Panc1 (cell line): ENCODE measurements around the gene MON1B. TPM values are rescaled to one million over a fixed set of nuclear protein-coding genes. Genes with fewer than 3 reads are reported as not detected.

ENCODE experiments used
- ATAC-seq: fragments of 200-7000 bp; cut with Tn5 transposase; 2 replicates; pipeline ENCODE4 v1.9.1; 2020; ENCODE audit warnings: mild to moderate bottlenecking, moderate library complexity
- BruUV-seq: library from RNA; stranded (reverse); fragments of 400-500 nt; replicated peaks from 2 replicates; lab custom pipeline; 2021; lab: Mats Ljungman, UMichigan
- CTCF ChIA-PET: fragments of 300-600 bp; sonication (Branson Sonifier 250); formaldehyde crosslinking; loops from one replicate; lab custom pipeline; 2022; ENCODE audit warnings: antibody characterized with exemption; lab: Charles Lee
- POLR2A ChIA-PET: fragments of 300-600 bp; sonication (Branson Sonifier 250); formaldehyde crosslinking; loops from one replicate; lab custom pipeline; 2022; ENCODE audit warnings: antibody characterized with exemption; lab: Charles Lee
- DNase-seq: peaks from one replicate; pipeline ENCODE4 v3.0.0-alpha.2; 2010; ENCODE audit warnings: low read depth, low spot score
- H3K27ac ChIP-seq: 2 replicates; pipeline ENCODE4 v1.5.1; 2011; ENCODE audit warnings: mild to moderate bottlenecking, low read length, inconsistent platforms
- H3K27me3 ChIP-seq: fragments of 200-500 bp; sonication (Bioruptor generic); 2 replicates; pipeline ENCODE4 v1.6.0; 2014; ENCODE audit warnings: low read length, inconsistent platforms; ENCODE audit not compliant: control insufficient read depth, insufficient read depth
- H3K36me3 ChIP-seq: fragments of 200-500 bp; sonication (Bioruptor generic); 2 replicates; pipeline ENCODE4 v1.5.1; 2014; ENCODE audit warnings: inconsistent platforms, mild to moderate bottlenecking, low read length, moderate library complexity; ENCODE audit not compliant: control insufficient read depth, insufficient read depth
- H3K4me1 ChIP-seq: 2 replicates; pipeline ENCODE4 v1.5.1; 2011; ENCODE audit warnings: inconsistent platforms, mild to moderate bottlenecking, low read length, moderate library complexity; ENCODE audit not compliant: control insufficient read depth, insufficient read depth
- H3K4me3 ChIP-seq, 2 experiments: 2 replicates each; pipeline ENCODE4 v1.5.1; 2011 to 2012; ENCODE audit warnings: low read depth in 2 of 2, low read length in 2 of 2, mild to moderate bottlenecking in 2 of 2, inconsistent platforms in 1 of 2, moderate library complexity in 1 of 2
- H3K9me3 ChIP-seq: fragments of 200-500 bp; sonication (Bioruptor generic); 2 replicates; pipeline ENCODE4 v1.5.1; 2014; ENCODE audit warnings: low read depth, mild to moderate bottlenecking, inconsistent platforms, low read length, moderate library complexity; ENCODE audit not compliant: control insufficient read depth, insufficient read depth
- POLR2AphosphoS5 ChIP-seq: IDR thresholded peaks from 2 replicates; pipeline ENCODE4 v1.6.1; 2012; ENCODE audit warnings: mild to moderate bottlenecking, low read depth, low read length, moderate library complexity
- SIN3A ChIP-seq: IDR thresholded peaks from 2 replicates; pipeline ENCODE4 v1.6.1; 2012; ENCODE audit warnings: low read depth, mild to moderate bottlenecking, low read length, moderate library complexity, borderline replicate concordance; ENCODE audit not compliant: insufficient read depth
- TCF7L2 ChIP-seq: IDR thresholded peaks from 2 replicates; pipeline ENCODE4 v1.6.1; 2011; ENCODE audit warnings: mild to moderate bottlenecking, low read depth, low read length, inconsistent platforms
- in situ Hi-C: cut with HindIII; loops from 2 replicates; pipeline ENCODE4 v1.10.0; 2016; ENCODE audit warnings: low sequenced_read_pairs, low pct_unique_long_range_greater_than_20kb
- intact Hi-C: fragments of 100-400 bp; cut with micrococcal nuclease; formaldehyde crosslinking; loops from one replicate; pipeline ENCODE4 v1.10.0; 2022; ENCODE audit not compliant: unreplicated experiment
- total RNA-seq: library from RNA; stranded (reverse); gene quantifications from one replicate; pipeline ENCODE4 v1.2.1, GENCODE V29; 2021; ENCODE audit not compliant: unreplicated experiment
- TF ChIP-seq, protein P1 (sequence below), 2 experiments: IDR thresholded peaks; 2 replicates each; pipeline ENCODE4 v1.6.1; 2011 to 2012; ENCODE audit warnings: low read depth in 2 of 2, control low read depth in 1 of 2, low read length in 1 of 2, mild to moderate bottlenecking in 1 of 2, moderate library complexity in 1 of 2; ENCODE audit not compliant: insufficient read depth in 1 of 2
- TF ChIP-seq, protein P2 (sequence below): fragments of 450-650 bp; IDR thresholded peaks from 2 replicates; pipeline ENCODE4 v1.5.1; 2017; ENCODE audit warnings: mild to moderate bottlenecking

MON1B gene
- total RNA-seq, 1 experiment from 2014 or later = 62.9 TPM

DNA sequence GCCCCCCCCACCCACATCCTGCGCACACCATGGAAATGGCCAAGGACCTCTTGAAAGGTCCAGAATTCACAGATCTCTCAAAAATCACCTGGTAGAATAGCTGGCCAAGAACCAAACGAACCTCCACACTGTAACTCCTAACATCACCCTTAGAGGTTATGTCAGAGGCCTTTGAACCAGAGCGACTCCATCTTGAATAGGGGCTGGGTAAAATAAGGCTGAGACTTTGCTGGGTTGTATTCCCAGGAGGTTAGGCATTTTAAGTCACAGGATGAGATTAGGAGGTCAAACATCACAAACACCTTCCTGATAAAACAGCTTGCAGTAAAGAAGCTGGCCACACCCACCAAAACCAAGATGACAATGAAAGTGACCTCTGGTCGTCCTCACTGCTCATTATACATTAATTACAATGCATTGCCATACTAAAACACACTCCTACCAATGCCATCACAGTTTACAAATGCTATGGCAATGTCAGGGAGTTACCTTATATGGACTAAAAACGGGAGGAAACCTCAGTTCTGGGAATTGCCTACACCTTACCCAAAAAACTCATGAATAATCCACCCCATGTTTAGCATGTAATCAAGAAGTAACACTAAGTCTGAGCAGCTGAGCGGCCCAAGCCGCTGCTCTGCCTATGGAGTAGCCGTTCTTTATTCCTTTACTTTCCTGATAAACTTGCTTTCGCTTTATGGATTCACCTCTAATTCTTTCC, 43.0 kb downstream of the MON1B start:
- Histone ChIP-seq H3K4me1 (peaks cover 13% of the 10 kb centered on the region), H3K27ac (peak overlapping the region; percentile 74; the same call in 1 of the 2 replicates), H3K4me3 (peak overlapping the region; percentile 25 to 56), H3K36me3 (no peaks in the 10 kb centered on the region), H3K27me3 (no peaks in the 10 kb centered on the region), H3K9me3 (no peaks in the 10 kb centered on the region)
- no peak for DNase-seq
- ChIA-PET POLR2A (no interaction called here), CTCF (interaction anchor here (0.6 kb wide), 1 partner anchor 85 kb away, joined by 4 read pairs; no protein-coding TSS in a partner anchor)
- TF ChIP-seq POLR2AphosphoS5 (no peak), SIN3A (no peak), TCF7L2 (no peak)
- TF ChIP-seq, protein P1, sequence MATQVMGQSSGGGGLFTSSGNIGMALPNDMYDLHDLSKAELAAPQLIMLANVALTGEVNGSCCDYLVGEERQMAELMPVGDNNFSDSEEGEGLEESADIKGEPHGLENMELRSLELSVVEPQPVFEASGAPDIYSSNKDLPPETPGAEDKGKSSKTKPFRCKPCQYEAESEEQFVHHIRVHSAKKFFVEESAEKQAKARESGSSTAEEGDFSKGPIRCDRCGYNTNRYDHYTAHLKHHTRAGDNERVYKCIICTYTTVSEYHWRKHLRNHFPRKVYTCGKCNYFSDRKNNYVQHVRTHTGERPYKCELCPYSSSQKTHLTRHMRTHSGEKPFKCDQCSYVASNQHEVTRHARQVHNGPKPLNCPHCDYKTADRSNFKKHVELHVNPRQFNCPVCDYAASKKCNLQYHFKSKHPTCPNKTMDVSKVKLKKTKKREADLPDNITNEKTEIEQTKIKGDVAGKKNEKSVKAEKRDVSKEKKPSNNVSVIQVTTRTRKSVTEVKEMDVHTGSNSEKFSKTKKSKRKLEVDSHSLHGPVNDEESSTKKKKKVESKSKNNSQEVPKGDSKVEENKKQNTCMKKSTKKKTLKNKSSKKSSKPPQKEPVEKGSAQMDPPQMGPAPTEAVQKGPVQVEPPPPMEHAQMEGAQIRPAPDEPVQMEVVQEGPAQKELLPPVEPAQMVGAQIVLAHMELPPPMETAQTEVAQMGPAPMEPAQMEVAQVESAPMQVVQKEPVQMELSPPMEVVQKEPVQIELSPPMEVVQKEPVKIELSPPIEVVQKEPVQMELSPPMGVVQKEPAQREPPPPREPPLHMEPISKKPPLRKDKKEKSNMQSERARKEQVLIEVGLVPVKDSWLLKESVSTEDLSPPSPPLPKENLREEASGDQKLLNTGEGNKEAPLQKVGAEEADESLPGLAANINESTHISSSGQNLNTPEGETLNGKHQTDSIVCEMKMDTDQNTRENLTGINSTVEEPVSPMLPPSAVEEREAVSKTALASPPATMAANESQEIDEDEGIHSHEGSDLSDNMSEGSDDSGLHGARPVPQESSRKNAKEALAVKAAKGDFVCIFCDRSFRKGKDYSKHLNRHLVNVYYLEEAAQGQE (IDR thresholded peaks at IDR 0.05; ENCODE audit: insufficient read depth in 1 of 2, low read depth in 2 of 2, low read length in 1 of 2) = no peak
- TF ChIP-seq, protein P2, sequence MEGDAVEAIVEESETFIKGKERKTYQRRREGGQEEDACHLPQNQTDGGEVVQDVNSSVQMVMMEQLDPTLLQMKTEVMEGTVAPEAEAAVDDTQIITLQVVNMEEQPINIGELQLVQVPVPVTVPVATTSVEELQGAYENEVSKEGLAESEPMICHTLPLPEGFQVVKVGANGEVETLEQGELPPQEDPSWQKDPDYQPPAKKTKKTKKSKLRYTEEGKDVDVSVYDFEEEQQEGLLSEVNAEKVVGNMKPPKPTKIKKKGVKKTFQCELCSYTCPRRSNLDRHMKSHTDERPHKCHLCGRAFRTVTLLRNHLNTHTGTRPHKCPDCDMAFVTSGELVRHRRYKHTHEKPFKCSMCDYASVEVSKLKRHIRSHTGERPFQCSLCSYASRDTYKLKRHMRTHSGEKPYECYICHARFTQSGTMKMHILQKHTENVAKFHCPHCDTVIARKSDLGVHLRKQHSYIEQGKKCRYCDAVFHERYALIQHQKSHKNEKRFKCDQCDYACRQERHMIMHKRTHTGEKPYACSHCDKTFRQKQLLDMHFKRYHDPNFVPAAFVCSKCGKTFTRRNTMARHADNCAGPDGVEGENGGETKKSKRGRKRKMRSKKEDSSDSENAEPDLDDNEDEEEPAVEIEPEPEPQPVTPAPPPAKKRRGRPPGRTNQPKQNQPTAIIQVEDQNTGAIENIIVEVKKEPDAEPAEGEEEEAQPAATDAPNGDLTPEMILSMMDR = no peak
- intact Hi-C loops = loop anchor here (10.0 kb wide), 1 partner anchor 741 kb away; no protein-coding TSS in a partner anchor
- in situ Hi-C loops = no loop called here
- no TSS peak for BruUV-seq
- ATAC-seq = no peak

- in situ Hi-C loops = no loop called here
- no peak for DNase-seq
- Histone ChIP-seq H3K36me3 (no peaks in the 10 kb centered on the region), H3K27me3 (no peaks in the 10 kb centered on the region), H3K9me3 (no peaks in the 10 kb centered on the region), H3K4me3 (peak overlapping the region; percentile 25 to 56), H3K4me1 (peaks cover 13% of the 10 kb centered on the region), H3K27ac (peak overlapping the region; percentile 74; the same call in 1 of the 2 replicates)
- ChIA-PET CTCF (interaction anchor here (0.6 kb wide), 1 partner anchor 85 kb away, joined by 4 read pairs; no protein-coding TSS in a partner anchor), POLR2A (no interaction called here)
- peak; percentile 74 for ATAC-seq
- TF ChIP-seq SIN3A = no peak
- TF ChIP-seq, protein P2 = no peak
- TF ChIP-seq, protein P1 (IDR thresholded peaks at IDR 0.05; ENCODE audit: insufficient read depth in 1 of 2, low read depth in 2 of 2, low read length in 1 of 2) = no peak
- TF ChIP-seq POLR2AphosphoS5 = no peak
- TF ChIP-seq TCF7L2 = no peak
- BruUV-seq = no TSS peak
- intact Hi-C loops = loop anchor here (5.0 to 10.0 kb wide), 3 partner anchors 198 to 740 kb away; no protein-coding TSS in a partner anchor
Observed at GRCh38 chr16:77234611-77235010, 43.6 kb downstream of the MON1B start.
